AG04450 (cell line): ENCODE data around the gene CDKL2. TPM values are rescaled to one million over a fixed set of nuclear protein-coding genes. Genes with fewer than 3 reads are reported as not detected.

Source experiments
- CTCF ChIA-PET: fragments of 300-600, 350-600 bp; formaldehyde crosslinking; extraction: SDS; loops from one replicate; lab custom pipeline; 2022; ENCODE audit warnings: antibody characterized with exemption, inconsistent platforms; lab: Charles Lee
- POLR2A ChIA-PET: fragments of 350-600 bp; formaldehyde crosslinking; extraction: SDS; loops from one replicate; lab custom pipeline; 2021; ENCODE audit warnings: antibody characterized with exemption, inconsistent platforms; lab: Yijun Ruan, JAX
- DNase-seq: peaks from one replicate; pipeline ENCODE4 v3.0.0-alpha.2; 2011; ENCODE audit warnings: low read depth, low spot score
- H3K27ac ChIP-seq: one replicate; pipeline ENCODE4 v1.5.1; 2012; ENCODE audit warnings: low read depth, low read length, control low read depth
- H3K27me3 ChIP-seq: one replicate; pipeline ENCODE4 v1.6.0; 2012; ENCODE audit warnings: low read length; ENCODE audit not compliant: control insufficient read depth, insufficient read depth
- H3K4me3 ChIP-seq: 2 replicates; pipeline ENCODE4 v1.5.1; 2011; ENCODE audit warnings: mild to moderate bottlenecking, low read depth, low read length, control low read depth
- H3K9me3 ChIP-seq: 2 replicates; pipeline ENCODE4 v1.5.1; 2012; ENCODE audit warnings: low read length; ENCODE audit not compliant: control insufficient read depth, insufficient read depth
- CTCF ChIP-seq: IDR thresholded peaks from 2 replicates; pipeline ENCODE4 v1.5.1; 2011; ENCODE audit warnings: low read depth, low read length, control low read depth, inconsistent platforms
- polyA plus RNA-seq: library from polyadenylated mRNA; depleted of rRNA; stranded (reverse); fragments of >200 nt; gene quantifications from 2 replicates; pipeline ENCODE4 v1.2.3, GENCODE V29; 2011

The CDKL2 gene
- polyA plus RNA-seq, 1 experiment, result 0.29 TPM

DNA sequence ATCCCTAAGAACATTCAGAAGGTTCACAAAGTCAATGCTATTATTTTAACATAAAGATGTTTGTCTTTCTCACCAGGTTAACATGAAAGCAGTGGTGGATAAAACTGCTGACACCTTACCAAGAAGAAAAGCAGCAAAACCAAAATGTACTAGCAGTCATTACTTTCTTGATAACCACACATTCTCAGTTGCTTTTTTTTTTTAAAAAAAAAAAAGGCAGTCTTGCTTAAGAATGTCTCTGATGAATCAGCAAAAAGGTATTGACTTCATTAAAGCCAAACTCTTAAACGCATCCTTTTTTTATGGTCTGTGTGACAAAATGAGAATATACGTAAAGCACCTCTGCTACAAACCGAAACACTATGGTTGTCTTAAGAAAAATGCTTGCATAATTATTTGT, 31.9 kb downstream of the CDKL2 start:
- ChIA-PET CTCF (no interaction called here), POLR2A (no interaction called here)
- TF ChIP-seq CTCF, result no peak
- Histone ChIP-seq H3K9me3 (no peaks in the 10 kb centered on the region), H3K4me3 (no peak overlapping the region), H3K27ac (no peak overlapping the region), H3K27me3 (no peaks in the 10 kb centered on the region)
- DNase-seq, result peak; percentile 1

GRCh38 chr4:75596061-75596460, 34.3 kb downstream of the CDKL2 start:
- H3K27ac ChIP-seq, result no peak overlapping the region
- POLR2A ChIA-PET, result no interaction called here
- H3K27me3 ChIP-seq, result peaks cover 4% of the 10 kb centered on the region
- no peak for DNase-seq
- no peak overlapping the region for H3K4me3 ChIP-seq
- TF ChIP-seq CTCF, result no peak
- CTCF ChIA-PET, result no interaction called here
- no peaks in the 10 kb centered on the region for H3K9me3 ChIP-seq

- Histone ChIP-seq H3K4me3 (no peak overlapping the region), H3K27me3 (peaks cover 4% of the 10 kb centered on the region), H3K27ac (no peak overlapping the region), H3K9me3 (no peaks in the 10 kb centered on the region)
- TF ChIP-seq CTCF, result no peak
- no peak for DNase-seq
- ChIA-PET CTCF (no interaction called here), POLR2A (no interaction called here)
Measured at GRCh38 chr4:75593393-75593792, 36.9 kb downstream of the CDKL2 start.

DNA sequence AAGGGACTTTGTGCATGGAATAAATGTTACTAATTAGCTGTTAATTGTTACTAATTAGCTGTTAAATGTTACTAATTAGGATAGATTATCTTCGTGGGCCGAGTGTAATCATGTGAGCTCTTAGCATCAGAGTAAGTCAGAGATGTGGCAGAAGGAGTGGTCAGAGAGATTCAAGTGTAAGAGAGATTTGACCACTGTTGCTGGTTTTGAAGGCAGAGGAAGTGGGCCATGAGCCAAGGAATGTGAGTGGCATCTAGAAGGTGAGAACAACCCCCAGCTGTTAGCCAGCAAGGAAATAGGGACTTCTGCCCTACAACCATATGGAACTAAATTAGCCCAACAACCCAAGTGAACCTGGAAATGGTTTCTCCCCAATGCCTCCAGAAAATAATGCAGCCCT, 46.3 kb downstream of the CDKL2 start:
- no peak overlapping the region for H3K27ac ChIP-seq
- no peaks in the 10 kb centered on the region for H3K9me3 ChIP-seq
- ChIA-PET CTCF (no interaction called here), POLR2A (no interaction called here)
- H3K4me3 ChIP-seq, result no peak overlapping the region
- no peak for TF ChIP-seq CTCF
- H3K27me3 ChIP-seq, result peaks cover 21% of the 10 kb centered on the region
- DNase-seq, result no peak

DNA sequence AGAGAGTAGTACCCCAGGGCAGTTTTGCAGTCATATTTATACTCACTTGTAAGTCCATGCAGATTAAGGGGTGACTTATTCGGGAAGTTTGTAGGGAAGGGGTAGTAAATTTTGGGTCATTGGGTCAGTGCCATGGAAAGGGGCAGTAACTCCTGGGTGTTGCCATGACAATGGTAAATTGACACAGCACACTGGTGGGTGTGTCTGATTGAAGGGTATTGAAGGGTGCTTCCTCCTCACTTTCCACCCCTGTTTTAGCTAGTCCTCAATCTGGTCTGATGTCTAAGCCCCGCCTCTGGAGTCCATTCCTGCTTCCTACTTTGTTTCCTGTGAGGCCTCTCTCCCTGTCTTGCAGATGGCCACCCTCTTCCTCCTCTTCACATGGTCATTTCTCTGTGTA, 62.6 kb downstream of the CDKL2 start:
- Histone ChIP-seq H3K27ac (no peak overlapping the region), H3K9me3 (no peaks in the 10 kb centered on the region), H3K27me3 (peaks cover 8% of the 10 kb centered on the region), H3K4me3 (no peak overlapping the region)
- DNase-seq, result no peak
- no peak for TF ChIP-seq CTCF
- ChIA-PET POLR2A (no interaction called here), CTCF (no interaction called here)
